GM23338 (cell line): ENCODE results near the gene CHAMP1. TPM values are rescaled to one million over a fixed set of nuclear protein-coding genes. Genes with fewer than 3 reads are reported as not detected.

ENCODE experiments used
- ATAC-seq: fragments of 200-7000 bp; cut with Tn5 transposase; 3 replicates; pipeline ENCODE4 v1.9.1; 2020
- DNase-seq: peaks from one replicate; pipeline ENCODE4 v3.0.0-alpha.2; 2015; ENCODE audit warnings: low spot score
- H2AFZ ChIP-seq: fragments of 200-600 bp; sonication (generic); 2 replicates; pipeline ENCODE4 v1.8.0; 2016; ENCODE audit warnings: antibody characterized with exemption, mild to moderate bottlenecking, moderate library complexity
- H3F3A ChIP-seq: fragments of 200-600 bp; sonication (generic); replicated peaks from 2 replicates; pipeline ENCODE4 v1.8.0; 2017; ENCODE audit warnings: antibody characterized with exemption, mixed run types, low read depth
- H3K27ac ChIP-seq: fragments of 200-600 bp; sonication (generic); 2 replicates; pipeline ENCODE4 v1.6.1; 2016; ENCODE audit warnings: low read depth
- H3K27me3 ChIP-seq: fragments of 200-600 bp; sonication (generic); 2 replicates; pipeline ENCODE4 v1.8.0; 2016; ENCODE audit warnings: mild to moderate bottlenecking, mixed run types, moderate library complexity; ENCODE audit not compliant: insufficient read depth
- H3K36me3 ChIP-seq: fragments of 200-600 bp; sonication (generic); 2 replicates; pipeline ENCODE4 v1.8.0; 2016; ENCODE audit warnings: mild to moderate bottlenecking; ENCODE audit not compliant: insufficient read depth
- H3K4me1 ChIP-seq: fragments of 200-600 bp; sonication (generic); 2 replicates; pipeline ENCODE4 v1.8.0; 2016; ENCODE audit warnings: mild to moderate bottlenecking, moderate library complexity; ENCODE audit not compliant: insufficient read depth
- H3K4me2 ChIP-seq: fragments of 200-600 bp; sonication (generic); 2 replicates; pipeline ENCODE4 v1.7.1; 2017; ENCODE audit warnings: mixed run types
- H3K4me3 ChIP-seq: fragments of 200-600 bp; sonication (generic); 2 replicates; pipeline ENCODE4 v1.6.1; 2016; ENCODE audit warnings: mixed run types
- H3K79me2 ChIP-seq: fragments of 200-600 bp; sonication (generic); replicated peaks from 2 replicates; pipeline ENCODE4 v1.8.0; 2017; ENCODE audit warnings: mild to moderate bottlenecking; ENCODE audit not compliant: insufficient read depth
- H3K9me2 ChIP-seq: fragments of 200-600 bp; sonication (generic); 2 replicates; pipeline ENCODE4 v1.8.0; 2017; ENCODE audit not compliant: insufficient read depth
- H4K20me1 ChIP-seq: fragments of 200-600 bp; sonication (generic); replicated peaks from 2 replicates; pipeline ENCODE4 v1.8.0; 2017; ENCODE audit warnings: mild to moderate bottlenecking; ENCODE audit not compliant: insufficient read depth
- H3K27ac Mint-ChIP-seq: 2 replicates; pipeline ENCODE4 v1.8.0; 2020; ENCODE audit warnings: inconsistent platforms, mild to moderate bottlenecking, moderate library complexity, mixed read lengths
- H3K27me3 Mint-ChIP-seq: 3 replicates; pipeline ENCODE4 v1.8.0; 2022; ENCODE audit warnings: low read depth, mild to moderate bottlenecking, moderate library complexity, mixed read lengths, inconsistent platforms; ENCODE audit not compliant: insufficient read depth, poor library complexity
- H3K36me3 Mint-ChIP-seq: 3 replicates; pipeline ENCODE4 v1.8.0; 2021; ENCODE audit warnings: low read depth, mild to moderate bottlenecking, inconsistent platforms, moderate library complexity, mixed read lengths
- H3K4me1 Mint-ChIP-seq: 3 replicates; pipeline ENCODE4 v1.8.0; 2020; ENCODE audit warnings: mild to moderate bottlenecking, inconsistent platforms, mixed read lengths
- H3K4me3 Mint-ChIP-seq: 3 replicates; pipeline ENCODE4 v1.8.0; 2021; ENCODE audit warnings: moderate library complexity, mild to moderate bottlenecking, inconsistent platforms, mixed read lengths
- H3K9me3 Mint-ChIP-seq: 3 replicates; pipeline ENCODE4 v1.8.0; 2020; ENCODE audit warnings: moderate library complexity, mild to moderate bottlenecking, inconsistent platforms, mixed read lengths
- CREB1 ChIP-seq: fragments of 250-450 bp; sonication (Bioruptor Pico); IDR thresholded peaks from 2 replicates; pipeline ENCODE4 v1.5.0; 2020; ENCODE audit warnings: low read depth, mild to moderate bottlenecking, moderate library complexity
- CTCF ChIP-seq, 2 experiments: fragments of 200-600 bp in 1 of 2; sonication (generic) in 1 of 2; conservative IDR thresholded peaks; 2 replicates each; pipeline versions ENCODE4 v1.5.1 to v1.6.1; 2016 to 2017; ENCODE audit warnings: antibody characterized with exemption in 2 of 2, low read depth in 2 of 2, mild to moderate bottlenecking in 2 of 2, moderate library complexity in 1 of 2
- EZH2 ChIP-seq: fragments of 200-600 bp; sonication (generic); IDR thresholded peaks from one replicate; pipeline ENCODE4 v1.8.0; 2017; ENCODE audit warnings: antibody characterized with exemption, mild to moderate bottlenecking, low read depth; ENCODE audit not compliant: unreplicated experiment
- NANOG ChIP-seq: IDR thresholded peaks from 2 replicates; pipeline ENCODE4 v1.6.1; 2016; ENCODE audit warnings: antibody characterized with exemption, borderline replicate concordance
- POLR2AphosphoS5 ChIP-seq: IDR thresholded peaks from 2 replicates; pipeline ENCODE4 v1.6.1; 2016; ENCODE audit warnings: antibody characterized with exemption, low read depth
- REST ChIP-seq: IDR thresholded peaks from one replicate; pipeline ENCODE4 v1.6.1; 2018; ENCODE audit warnings: antibody characterized with exemption; ENCODE audit not compliant: unreplicated experiment
- ZNF114 ChIP-seq: fragments of 250-450 bp; sonication (Bioruptor Pico); IDR thresholded peaks from 2 replicates; pipeline ENCODE4 v1.5.0; 2020; ENCODE audit warnings: mild to moderate bottlenecking, moderate library complexity
- ZNF331 ChIP-seq: fragments of 250-450 bp; sonication (Bioruptor Pico); IDR thresholded peaks from 2 replicates; pipeline ENCODE4 v1.5.0; 2020; ENCODE audit warnings: low read depth, mild to moderate bottlenecking, moderate library complexity
- long read RNA-seq: library from polyadenylated mRNA; unstranded; transcript quantifications from one replicate; pipeline ENCODE4 v2.0.0, GENCODE V29; 2020; ENCODE audit not compliant: unreplicated experiment
- polyA plus RNA-seq: library from polyadenylated mRNA; unstranded; fragments of >200 nt; fragmentation: Nextera tagmentation; extraction: Ambion mirVana; gene quantifications from 2 replicates; pipeline ENCODE4 v1.2.1, GENCODE V29; 2016
- total RNA-seq: library from RNA; depleted of rRNA; stranded (reverse); fragments of >200 nt; shearing (Covaris generic); gene quantifications from 2 replicates; pipeline ENCODE4 v1.2.3, GENCODE V29; 2014; rRNA removed

The CHAMP1 gene
- total RNA-seq (39.1 and 54.8 TPM in 2 replicates), polyA plus RNA-seq (32.8 and 35.1 TPM in 2 replicates)
- long read RNA-seq, partial matches to known transcripts: 0 of 6 reads
- long read RNA-seq, other reads (novel, unspliced or antisense): 1 of 6 reads

- Histone ChIP-seq H3K36me3 (no peaks in the 10 kb centered on the region), H3F3A (no peaks in the 10 kb centered on the region; the same call in 1 of the 2 replicates), H2AFZ (peak within 1 kb of the TSS; percentile 15), H3K4me1 (peaks cover 9% of the 10 kb centered on the region; the same call in 1 of the 2 replicates), H3K4me2 (peak within 1 kb of the TSS; percentile 92), H3K4me3 (peak within 1 kb of the TSS; percentile 71), H4K20me1 (no peaks in the 10 kb centered on the region), H3K27ac (peak within 1 kb of the TSS; percentile 78), H3K79me2 (peaks cover 46% of the 10 kb centered on the region), H3K27me3 (no peaks in the 10 kb centered on the region), H3K9me2 (no peaks in the 10 kb centered on the region)
- ATAC-seq (peak; percentile 89), DNase-seq (peak; percentile 91)
- TF ChIP-seq CREB1 (CRISPR knock-in tag) (peak; percentile 69), POLR2AphosphoS5 (peak; percentile 79; the same call in 1 of the 2 replicates), CTCF (conservative IDR thresholded peaks at IDR 0.05; ENCODE audit: low read depth in 2 of 2) (no peak), ZNF114 (0 out of 2 replicates have a peak, but pooled peaks have one; percentile 32), REST (no peak), EZH2 (no peak), ZNF331 (CRISPR knock-in tag) (no peak), NANOG (no peak)
- Mint-ChIP-seq H3K9me3 (no peaks in the 10 kb centered on the region), H3K27me3 (peaks cover 5% of the 10 kb centered on the region), H3K27ac (peak within 1 kb of the TSS; percentile 91), H3K4me3 (peak within 1 kb of the TSS; percentile 88), H3K4me1 (peaks cover 19% of the 10 kb centered on the region), H3K36me3 (peaks cover 7% of the 10 kb centered on the region; the same call in 2 of the 3 replicates)
Observed at GRCh38 chr13:114314074-114314912, at the start of gene CHAMP1. Gene CHAMP1, plus strand, starts transcription at chr13:114314503. Its CDS starts 9,340 bp downstream, at chr13:114323843.
